ENCODE data around the gene CRB3.

Gene CRB3

GRCh38 chr19:6464070-6464873 is at the start of gene CRB3:
TSS of gene CRB3 (plus strand) at chr19:6464271. CDS start at chr19:6464702, 431 bp downstream.
- Histone ChIP-seq H4K20me1 (ENCODE audit: insufficient read depth, low read length) (no peaks in the 10 kb centered on the region), H3K9me2 (replicated peaks; ENCODE audit: insufficient read depth, low read length) (no peaks in the 10 kb centered on the region), H3K9ac (ENCODE audit: low read length) (peak within 1 kb of the TSS; percentile 73), H3K4me1 (ENCODE audit: low read length) (no peaks in the 10 kb centered on the region), H2AFZ (ENCODE audit: low read length) (peak within 1 kb of the TSS; percentile 65), H3K36me3 (replicated peaks; ENCODE audit: insufficient read depth, low read length) (no peaks in the 10 kb centered on the region), H3K27me3 (replicated peaks; ENCODE audit: insufficient read depth, low read length) (no peaks in the 10 kb centered on the region), H3K27ac (ENCODE audit: low read length) (no peak within 1 kb of the TSS), H3F3A (ENCODE audit: insufficient read depth, low read length) (peaks cover 10% of the 10 kb centered on the region), H3K79me2 (ENCODE audit: low read length) (peaks cover 5% of the 10 kb centered on the region; the same call in 1 of the 2 replicates), H3K4me3 (ENCODE audit: low read length) (peak within 1 kb of the TSS; percentile 72), H3K9me3 (replicated peaks; ENCODE audit: insufficient read depth, low read length) (no peaks in the 10 kb centered on the region), H3K4me2 (ENCODE audit: low read depth, low read length) (peak within 1 kb of the TSS; percentile 71)
- DNase-seq: peak; percentile 74
- TF ChIP-seq EZH2phosphoT487 (IDR thresholded peaks at IDR 0.05; ENCODE audit: low read length) (no peak), EZH2 (optimal IDR thresholded peaks at IDR 0.05; ENCODE audit: low read depth, low read length) (no peak), CTCF (IDR thresholded peaks at IDR 0.05; ENCODE audit: low read length) (no peak)

GRCh38 chr19:6414793-6415590 is 49.1 kb upstream of the CRB3 start:
- Histone ChIP-seq H3K27ac (ENCODE audit: low read length) (no peak overlapping the region), H2AFZ (ENCODE audit: low read length) (no peak overlapping the region), H3K9me2 (replicated peaks; ENCODE audit: insufficient read depth, low read length) (no peaks in the 10 kb centered on the region), H3K4me3 (ENCODE audit: low read length) (no peak overlapping the region), H3K9me3 (replicated peaks; ENCODE audit: insufficient read depth, low read length) (no peaks in the 10 kb centered on the region), H4K20me1 (ENCODE audit: insufficient read depth, low read length) (peaks cover 8% of the 10 kb centered on the region; the same call in 1 of the 2 replicates), H3K79me2 (ENCODE audit: low read length) (peaks cover 29% of the 10 kb centered on the region), H3K4me1 (ENCODE audit: low read length) (no peaks in the 10 kb centered on the region), H3F3A (ENCODE audit: insufficient read depth, low read length) (peaks cover 13% of the 10 kb centered on the region; the same call in 1 of the 2 replicates), H3K27me3 (replicated peaks; ENCODE audit: insufficient read depth, low read length) (no peaks in the 10 kb centered on the region), H3K9ac (ENCODE audit: low read length) (no peak overlapping the region), H3K4me2 (ENCODE audit: low read depth, low read length) (no peak overlapping the region), H3K36me3 (replicated peaks; ENCODE audit: insufficient read depth, low read length) (peaks cover 36% of the 10 kb centered on the region)
- no peak for DNase-seq
- TF ChIP-seq CTCF (IDR thresholded peaks at IDR 0.05; ENCODE audit: low read length) (no peak), EZH2phosphoT487 (IDR thresholded peaks at IDR 0.05; ENCODE audit: low read length) (no peak), EZH2 (optimal IDR thresholded peaks at IDR 0.05; ENCODE audit: low read depth, low read length) (no peak)

- H3K27me3 ChIP-seq (replicated peaks; ENCODE audit: insufficient read depth, low read length): no peaks in the 10 kb centered on the region
- H3K4me2 ChIP-seq (ENCODE audit: low read depth, low read length): no peak overlapping the region
- H3K9me2 ChIP-seq (replicated peaks; ENCODE audit: insufficient read depth, low read length): no peaks in the 10 kb centered on the region
- H3K9me3 ChIP-seq (replicated peaks; ENCODE audit: insufficient read depth, low read length): no peaks in the 10 kb centered on the region
- H3K4me1 ChIP-seq (ENCODE audit: low read length): no peaks in the 10 kb centered on the region
- H3F3A ChIP-seq (ENCODE audit: insufficient read depth, low read length): peaks cover 13% of the 10 kb centered on the region; the same call in 1 of the 2 replicates
- H3K36me3 ChIP-seq (replicated peaks; ENCODE audit: insufficient read depth, low read length): peaks cover 43% of the 10 kb centered on the region
- peaks cover 36% of the 10 kb centered on the region for H3K79me2 ChIP-seq (ENCODE audit: low read length)
- H3K4me3 ChIP-seq (ENCODE audit: low read length): no peak overlapping the region
- no peak for DNase-seq
- peaks cover 14% of the 10 kb centered on the region for H4K20me1 ChIP-seq (ENCODE audit: insufficient read depth, low read length)
- no peak overlapping the region for H2AFZ ChIP-seq (ENCODE audit: low read length)
- no peak for TF ChIP-seq EZH2 (optimal IDR thresholded peaks at IDR 0.05; ENCODE audit: low read depth, low read length)
- H3K9ac ChIP-seq (ENCODE audit: low read length): no peak overlapping the region
- no peak overlapping the region for H3K27ac ChIP-seq (ENCODE audit: low read length)
Observed at GRCh38 chr19:6415591-6416190, 48.4 kb upstream of the CRB3 start.

Data from MM.1S (cell line).